IMR-90 (cell line): ENCODE data around the gene BTNL8. TPM values are rescaled to one million over a fixed set of nuclear protein-coding genes. Genes with fewer than 3 reads are reported as not detected.

Experiments used
- ATAC-seq: fragments of 200-7000 bp; cut with Tn5 transposase; 2 replicates; pipeline ENCODE4 v1.9.1; 2020; ENCODE audit warnings: low read depth, mild to moderate bottlenecking, moderate library complexity
- BruUV-seq: library from RNA; stranded (reverse); fragments of 400-500 nt; replicated peaks from 2 replicates; lab custom pipeline; 2021; lab: Mats Ljungman, UMichigan
- CTCF ChIA-PET: fragments of 300-600 bp; formaldehyde crosslinking; extraction: SDS; loops from one replicate; lab custom pipeline; 2021; ENCODE audit warnings: antibody characterized with exemption; lab: Yijun Ruan, JAX
- POLR2A ChIA-PET: fragments of 300-600 bp; sonication (Branson Sonifier 250); formaldehyde crosslinking; loops from one replicate; lab custom pipeline; 2022; ENCODE audit warnings: antibody characterized with exemption; ENCODE audit not compliant: unreplicated experiment; lab: Charles Lee
- DNase-seq: peaks from one replicate; pipeline ENCODE4 v3.0.0; 2013
- H2AFZ ChIP-seq: replicated peaks from 2 replicates; pipeline ENCODE3; 2013; ENCODE audit warnings: low read length, mild to moderate bottlenecking; ENCODE audit not compliant: poor library complexity
- H2AK5ac ChIP-seq: 2 replicates; pipeline ENCODE4 v1.6.1; 2013; ENCODE audit warnings: low read depth, low read length, inconsistent platforms
- H2AK9ac ChIP-seq: replicated peaks from 2 replicates; pipeline ENCODE3; 2013; ENCODE audit warnings: mild to moderate bottlenecking, low read depth, low read length, moderate library complexity; ENCODE audit not compliant: poor library complexity
- H2BK120ac ChIP-seq: 2 replicates; pipeline ENCODE4 v1.6.1; 2013; ENCODE audit warnings: low read depth, low read length, inconsistent platforms
- H2BK15ac ChIP-seq: 3 replicates; pipeline ENCODE4 v1.6.1; 2013; ENCODE audit warnings: low read depth, low read length, inconsistent platforms
- H2BK20ac ChIP-seq: 2 replicates; pipeline ENCODE4 v1.6.1; 2013; ENCODE audit warnings: low read depth, mild to moderate bottlenecking, inconsistent platforms, low read length, moderate library complexity
- H2BK5ac ChIP-seq: 2 replicates; pipeline ENCODE4 v1.6.1; 2013; ENCODE audit warnings: mild to moderate bottlenecking, low read depth, low read length, inconsistent platforms; ENCODE audit not compliant: poor library complexity, severe bottlenecking
- H3K14ac ChIP-seq: replicated peaks from 2 replicates; pipeline ENCODE4 v1.6.1; 2013; ENCODE audit warnings: low read depth, low read length, inconsistent platforms
- H3K18ac ChIP-seq: 2 replicates; pipeline ENCODE4 v1.6.1; 2013; ENCODE audit warnings: low read depth, low read length, control low read depth
- H3K23ac ChIP-seq: 2 replicates; pipeline ENCODE4 v1.6.1; 2013; ENCODE audit warnings: low read depth, low read length, inconsistent platforms
- H3K27ac ChIP-seq: 2 replicates; pipeline ENCODE4 v1.5.1; 2013; ENCODE audit warnings: mild to moderate bottlenecking, control low read depth, low read length; ENCODE audit not compliant: insufficient read depth
- H3K27me3 ChIP-seq: 2 replicates; pipeline ENCODE4 v1.6.1; 2013; ENCODE audit warnings: low read length; ENCODE audit not compliant: control insufficient read depth, insufficient read depth
- H3K36me3 ChIP-seq: 2 replicates; pipeline ENCODE4 v1.6.1; 2013; ENCODE audit warnings: low read length, mixed read lengths; ENCODE audit not compliant: control insufficient read depth, insufficient read depth
- H3K4ac ChIP-seq: 2 replicates; pipeline ENCODE4 v1.6.1; 2013; ENCODE audit warnings: low read depth, low read length, inconsistent platforms
- H3K4me1 ChIP-seq: 2 replicates; pipeline ENCODE4 v1.6.1; 2013; ENCODE audit warnings: low read length, mixed read lengths; ENCODE audit not compliant: control insufficient read depth, insufficient read depth
- H3K4me2 ChIP-seq: 2 replicates; pipeline ENCODE4 v1.6.1; 2013; ENCODE audit warnings: low read depth, mild to moderate bottlenecking, control low read depth, low read length, moderate library complexity
- H3K4me3 ChIP-seq: 2 replicates; pipeline ENCODE4 v1.5.1; 2013; ENCODE audit warnings: low read depth, mild to moderate bottlenecking, control low read depth, low read length, moderate library complexity; ENCODE audit not compliant: insufficient read depth
- H3K56ac ChIP-seq: 2 replicates; pipeline ENCODE4 v1.6.1; 2013; ENCODE audit warnings: low read length, inconsistent platforms; ENCODE audit not compliant: insufficient read depth; ENCODE audit errors: extremely low read depth
- H3K79me1 ChIP-seq, 2 experiments: 2 replicates each; pipeline ENCODE4 v1.6.1; 2013; ENCODE audit warnings: low read length in 2 of 2, inconsistent platforms in 1 of 2, low read depth in 1 of 2
- H3K9ac ChIP-seq: 2 replicates; pipeline ENCODE4 v1.6.1; 2013; ENCODE audit warnings: low read depth, low read length, control low read depth
- H3K9me1 ChIP-seq: 2 replicates; pipeline ENCODE4 v1.6.1; 2013; ENCODE audit warnings: low read length, inconsistent platforms; ENCODE audit not compliant: insufficient read depth
- H3K9me3 ChIP-seq: 2 replicates; pipeline ENCODE4 v1.6.1; 2013; ENCODE audit warnings: low read length; ENCODE audit not compliant: control insufficient read depth, insufficient read depth
- H4K20me1 ChIP-seq: 2 replicates; pipeline ENCODE4 v1.6.1; 2013; ENCODE audit warnings: low read length, inconsistent platforms; ENCODE audit not compliant: insufficient read depth
- H4K5ac ChIP-seq: 2 replicates; pipeline ENCODE4 v1.6.1; 2013; ENCODE audit warnings: mild to moderate bottlenecking, low read depth, low read length, control low read depth
- H4K8ac ChIP-seq, 2 experiments: 2 replicates each; pipeline ENCODE4 v1.6.1; 2013; ENCODE audit warnings: low read depth in 2 of 2, low read length in 2 of 2, control low read depth in 1 of 2, inconsistent platforms in 1 of 2
- H4K91ac ChIP-seq: 2 replicates; pipeline ENCODE4 v1.6.1; 2013; ENCODE audit warnings: low read depth, low read length, inconsistent platforms; ENCODE audit not compliant: insufficient read depth
- CHD1 ChIP-seq: IDR thresholded peaks from 2 replicates; pipeline ENCODE4 v1.6.1; 2012; ENCODE audit warnings: low read depth, low read length, improper control_type of control experiment
- CTCF ChIP-seq: conservative IDR thresholded peaks from 2 replicates; pipeline ENCODE4 v1.5.1; 2012; ENCODE audit warnings: mild to moderate bottlenecking, low read depth, low read length, improper control_type of control experiment
- MAFK ChIP-seq: IDR thresholded peaks from 2 replicates; pipeline ENCODE4 v1.6.1; 2012; ENCODE audit warnings: low read depth, low read length, improper control_type of control experiment
- MAZ ChIP-seq: IDR thresholded peaks from 2 replicates; pipeline ENCODE4 v1.6.1; 2012; ENCODE audit warnings: low read depth, mild to moderate bottlenecking, low read length, improper control_type of control experiment, moderate library complexity, borderline replicate concordance
- NFE2L2 ChIP-seq: fragments of 150-350 bp; IDR thresholded peaks from 2 replicates; pipeline ENCODE4 v1.6.1; 2016; ENCODE audit warnings: low read depth, mild to moderate bottlenecking, low read length
- RAD21 ChIP-seq: IDR thresholded peaks from 2 replicates; pipeline ENCODE4 v1.6.1; 2012; ENCODE audit warnings: low read length, improper control_type of control experiment
- RCOR1 ChIP-seq: IDR thresholded peaks from 2 replicates; pipeline ENCODE4 v1.6.1; 2012; ENCODE audit warnings: mild to moderate bottlenecking, low read length, improper control_type of control experiment; ENCODE audit not compliant: insufficient replicate concordance
- SMC3 ChIP-seq: fragments of 150-350 bp; IDR thresholded peaks from 2 replicates; pipeline ENCODE4 v1.6.1; 2016; ENCODE audit warnings: low read depth, mild to moderate bottlenecking, antibody characterized with exemption, low read length, moderate library complexity
- USF2 ChIP-seq: fragments of 150-350 bp; IDR thresholded peaks from 2 replicates; pipeline ENCODE4 v1.6.1; 2017; ENCODE audit warnings: mild to moderate bottlenecking, antibody characterized with exemption, low read length, low read depth
- WGBS, 2 experiments: methylation state at CpG; one replicate each; pipeline versions ENCODE4 v1.1.5 to v1.1.7; 2013; ENCODE audit warnings: missing lambda C conversion rate in 2 of 2; ENCODE audit not compliant: insufficient read length in 1 of 2; ENCODE audit errors: extremely low coverage in 2 of 2; 5-methylcytosine and 5-hydroxymethylcytosine counted together
- dilution Hi-C: fragments of 300-500 bp; cut with HindIII; formaldehyde crosslinking; loops from one replicate; pipeline ENCODE4 v1.14.3; 2018; ENCODE audit warnings: low sequenced_read_pairs; ENCODE audit not compliant: unreplicated experiment
- in situ Hi-C: fragments of 300-500 bp; cut with MboI; formaldehyde crosslinking; loops from 3 replicates; pipeline ENCODE4 v1.14.3; 2019; ENCODE audit warnings: low sequenced_read_pairs, inconsistent platforms, mixed read lengths
- intact Hi-C: fragments of 100-400 bp; cut with micrococcal nuclease; formaldehyde crosslinking; loops from 2 replicates; pipeline ENCODE4 v1.10.0; 2022
- polyA plus RNA-seq, 3 experiments: library from polyadenylated mRNA; depleted of rRNA; stranded (reverse); fragments of >200 nt; gene quantifications; 2 replicates each; pipeline ENCODE4 v1.2.3, GENCODE V29; 2012; ENCODE audit warnings: low replicate concordance in 1 of 3
- total RNA-seq: library from RNA; depleted of rRNA; stranded (reverse); fragments of >200 nt; gene quantifications from 2 replicates; pipeline ENCODE4 v1.2.3, GENCODE V29; 2012

BTNL8 gene
- total and polyA plus RNA-seq, 2 of the 4 experiments (the other 2 are of a cell fraction) = not detected

GRCh38 chr5:180873615-180874520, 25.1 kb upstream of the BTNL8 start:
- H4K8ac ChIP-seq = no peak overlapping the region
- BruUV-seq = no TSS peak
- H2BK120ac ChIP-seq = no peak overlapping the region
- no peaks in the 10 kb centered on the region for H3K4me1 ChIP-seq
- no peak overlapping the region for H2BK20ac ChIP-seq
- no peak overlapping the region for H3K27ac ChIP-seq
- peak overlapping the region; percentile 33 for H2AFZ ChIP-seq
- no peak overlapping the region for H2BK15ac ChIP-seq
- ATAC-seq = no peak
- no peak overlapping the region for H2AK9ac ChIP-seq
- POLR2A ChIA-PET = no interaction called here
- no peaks in the 10 kb centered on the region for H4K20me1 ChIP-seq
- TF ChIP-seq NFE2L2 (no peak), CHD1 (no peak), MAFK (peak; percentile 96), CTCF (no peak), USF2 (no peak), RCOR1 (no peak), RAD21 (no peak), SMC3 (no peak), MAZ (no peak)
- 67% methylated on average over 6 of the region's 13 CpGs; no CpG with 5 or more reads in 1 of the 2 experiments for WGBS, 2 experiments
- H4K91ac ChIP-seq = no peak overlapping the region
- 0 out of 2 replicates have a peak, but pooled peaks cover 1% of the 10 kb centered on the region for H3K27me3 ChIP-seq
- in situ Hi-C loops = loop anchor here (10.0 kb wide), 1 partner anchor 281 kb away; no protein-coding TSS in a partner anchor
- no peak overlapping the region for H3K18ac ChIP-seq
- CTCF ChIA-PET = no interaction called here
- no peak overlapping the region for H3K4me3 ChIP-seq
- H3K4me2 ChIP-seq = no peak overlapping the region
- no peak overlapping the region for H2AK5ac ChIP-seq
- no peaks in the 10 kb centered on the region for H3K9me1 ChIP-seq
- peak; percentile 23 for DNase-seq
- H4K5ac ChIP-seq = no peak overlapping the region
- intact Hi-C loops = no loop called here
- no peak overlapping the region for H3K23ac ChIP-seq
- no peak overlapping the region for H3K4ac ChIP-seq
- H3K79me1 ChIP-seq = no peaks in the 10 kb centered on the region
- H3K9ac ChIP-seq = no peak overlapping the region
- no peaks in the 10 kb centered on the region; the same call in 1 of the 2 replicates for H3K9me3 ChIP-seq
- dilution Hi-C loops = no loop called here
- H3K14ac ChIP-seq = no peak overlapping the region
- no peak overlapping the region for H2BK5ac ChIP-seq
- no peaks in the 10 kb centered on the region for H3K36me3 ChIP-seq
- no peak overlapping the region for H3K56ac ChIP-seq
